ENCODE data around the gene CRACR2B.

Gene CRACR2B

GRCh38 chr11:827146-827896 lies 398 bp upstream of the CRACR2B start:
- no peak for TF ChIP-seq CTCF (IDR thresholded peaks at IDR 0.05; ENCODE audit: borderline replicate concordance, control extremely low read depth, extremely low read depth, insufficient read depth, missing control alignments)
- in situ Hi-C loops (cut with MboI; ENCODE audit: low sequenced_read_pairs, unreplicated experiment), result no loop called here
- DNase-seq (ENCODE audit: low spot score), result peak; percentile 83

- TF ChIP-seq CTCF (IDR thresholded peaks at IDR 0.05; ENCODE audit: borderline replicate concordance, control extremely low read depth, extremely low read depth, insufficient read depth, missing control alignments), result no peak
- DNase-seq (ENCODE audit: low spot score), result no peak
- in situ Hi-C loops (cut with MboI; ENCODE audit: low sequenced_read_pairs, unreplicated experiment), result no loop called here
Observed at GRCh38 chr11:828506-829175, 922 bp downstream of the CRACR2B start.

DNA sequence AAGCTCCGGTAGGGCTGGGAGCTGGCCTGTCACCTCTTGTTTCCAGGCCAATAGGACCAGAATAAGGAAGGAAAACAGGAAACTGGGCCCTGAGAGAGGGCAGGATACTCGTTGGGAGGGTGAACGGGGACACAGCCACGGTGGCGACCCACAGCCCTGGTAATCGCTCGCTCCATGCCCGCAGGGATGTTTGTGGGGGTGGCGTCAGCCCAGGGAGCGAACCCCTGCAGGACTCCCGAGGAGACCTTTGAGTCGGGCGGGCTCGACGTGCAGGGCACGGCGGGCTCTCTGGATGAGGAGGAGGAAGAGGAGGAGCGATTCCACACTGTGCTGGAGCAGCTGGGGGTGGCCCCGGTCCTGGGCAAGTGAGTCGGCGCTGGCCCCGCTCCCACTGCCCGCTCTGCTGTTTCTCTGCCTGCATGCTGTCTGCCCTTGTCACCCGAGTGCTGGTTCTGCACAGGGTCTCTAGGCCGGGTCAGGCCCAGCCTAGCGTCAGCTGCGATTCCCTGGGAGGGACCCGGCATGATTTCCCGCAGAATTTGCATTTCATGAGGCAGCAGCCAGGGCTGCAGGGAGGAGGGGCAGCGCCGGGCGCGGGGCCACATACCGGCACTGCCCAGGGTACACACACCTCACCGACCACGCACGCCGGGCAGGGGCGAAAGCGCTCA lies 1.6 kb downstream of the CRACR2B start:
- TF ChIP-seq CTCF (IDR thresholded peaks at IDR 0.05; ENCODE audit: borderline replicate concordance, control extremely low read depth, extremely low read depth, insufficient read depth, missing control alignments), result no peak
- in situ Hi-C loops (cut with MboI; ENCODE audit: low sequenced_read_pairs, unreplicated experiment), result no loop called here
- DNase-seq (ENCODE audit: low spot score), result no peak

- no peak for TF ChIP-seq CTCF (IDR thresholded peaks at IDR 0.05; ENCODE audit: borderline replicate concordance, control extremely low read depth, extremely low read depth, insufficient read depth, missing control alignments)
- DNase-seq (ENCODE audit: low spot score), result no peak
- in situ Hi-C loops (cut with MboI; ENCODE audit: low sequenced_read_pairs, unreplicated experiment), result no loop called here
Observed at GRCh38 chr11:829847-830294, 2.2 kb downstream of the CRACR2B start.

DNA sequence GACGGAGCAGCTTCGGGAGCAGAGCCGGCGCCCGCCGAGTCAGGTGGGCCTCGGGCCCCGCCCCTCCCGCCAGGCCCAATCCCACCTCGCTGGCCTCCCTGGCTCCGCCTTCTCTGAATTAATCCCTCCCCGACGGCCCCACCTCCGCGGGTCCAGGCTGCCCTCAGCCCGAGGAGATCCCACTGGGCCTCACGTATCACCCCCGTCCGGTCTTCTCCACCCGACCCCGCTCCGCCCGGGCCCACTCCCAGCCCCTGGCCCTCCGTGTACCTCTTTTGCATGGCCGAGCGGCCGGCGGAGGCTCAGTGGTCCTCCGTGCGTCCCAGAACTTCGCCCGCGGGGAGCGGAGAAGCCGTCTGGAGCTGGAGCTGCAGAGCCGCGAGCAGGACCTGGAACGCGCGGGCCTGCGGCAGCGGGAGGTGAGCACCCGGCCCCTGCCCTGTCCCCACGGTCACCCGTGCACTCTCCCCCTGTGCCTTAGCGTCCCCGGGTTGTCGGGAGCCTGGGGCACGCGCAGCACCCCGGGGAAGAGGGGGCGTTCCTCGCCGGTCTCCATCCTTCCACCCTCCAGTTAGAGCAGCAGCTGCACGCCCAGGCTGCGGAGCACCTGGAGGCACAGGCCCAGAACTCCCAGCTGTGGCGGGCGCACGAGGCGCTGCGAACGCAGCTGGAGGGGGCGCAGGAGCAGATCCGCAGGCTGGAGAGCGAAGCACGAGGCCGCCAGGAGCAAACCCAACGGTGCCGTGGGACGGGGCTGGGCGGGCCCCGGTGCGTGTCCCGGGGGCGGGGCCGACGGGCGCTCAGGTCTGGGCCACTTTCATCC lies 2.8 kb downstream of the CRACR2B start:
- DNase-seq (ENCODE audit: low spot score), result peak; percentile 86
- no peak for TF ChIP-seq CTCF (IDR thresholded peaks at IDR 0.05; ENCODE audit: borderline replicate concordance, control extremely low read depth, extremely low read depth, insufficient read depth, missing control alignments)
- in situ Hi-C loops (cut with MboI; ENCODE audit: low sequenced_read_pairs, unreplicated experiment), result no loop called here
